Esophagus squamous epithelium (tissue), 5 donors: Measurements from ENCODE around the gene PAK4. TPM values are rescaled to one million over a fixed set of nuclear protein-coding genes. Genes with fewer than 3 reads are reported as not detected.
"Not testable (repeated sequence)": the region's sequence is repeated elsewhere in the genome, so short reads cannot be mapped to it uniquely, and the experiment has no call there.

ENCODE experiments used
- DNase-seq: peaks from one replicate; lab custom pipeline; 2025; lab: John Stamatoyannopoulos, UW
- H3K27ac ChIP-seq, 4 donors: fragments of 200-600 bp; sonication (generic); one replicate each; pipeline ENCODE4 v1.5.1; 2016 to 2019; ENCODE audit warnings: mild to moderate bottlenecking in 1 of 4
- H3K27me3 ChIP-seq, 4 donors: fragments of 200-600 bp; sonication (generic); 1 replicate in 3 of 4; 2 replicates in 1 of 4; pipeline versions ENCODE4 v1.5.1 to v1.6.0; 2017 to 2021; ENCODE audit warnings: antibody characterized with exemption in 1 of 4
- H3K36me3 ChIP-seq, 3 donors: fragments of 200-600 bp; sonication (generic); one replicate each; pipeline ENCODE4 v1.5.1; 2016 to 2019
- H3K4me1 ChIP-seq, 3 donors: fragments of 200-600 bp; sonication (generic); one replicate each; pipeline ENCODE4 v1.5.1; 2017 to 2019
- H3K4me3 ChIP-seq, 4 donors: fragments of 200-600 bp; sonication (generic); 1 replicate in 3 of 4; 2 replicates in 1 of 4; pipeline ENCODE4 v1.5.1; 2016 to 2019; ENCODE audit warnings: mild to moderate bottlenecking in 2 of 4, moderate library complexity in 1 of 4
- H3K9me3 ChIP-seq, 3 donors: fragments of 200-600 bp; sonication (generic); one replicate each; pipeline ENCODE4 v1.5.1; 2016 to 2019
- CTCF ChIP-seq, 6 experiments: fragments of 450-650 bp in 4 of 6; fragments of 200-600 bp in 2 of 6; sonication (generic) in 2 of 6; IDR thresholded peaks; one replicate each; pipeline ENCODE4 v1.5.1; 2016 to 2019; ENCODE audit warnings: antibody characterized with exemption in 6 of 6, mild to moderate bottlenecking in 4 of 6, moderate library complexity in 4 of 6
- POLR2A ChIP-seq, 4 donors: fragments of 450-650 bp; IDR thresholded peaks; one replicate each; pipeline ENCODE4 v1.6.1; 2017; ENCODE audit warnings: antibody characterized with exemption in 4 of 4, mild to moderate bottlenecking in 4 of 4, moderate library complexity in 3 of 4
- WGBS, 2 donors: methylation state at CpG; one replicate each; pipeline ENCODE4 v1.1.5; 2018; 5-methylcytosine and 5-hydroxymethylcytosine counted together
- intact Hi-C: fragments of 100-400 bp; cut with DNase I; formaldehyde crosslinking; loops from one replicate; pipeline ENCODE4 v1.15.0; 2022
- total RNA-seq, 4 donors: library from RNA; depleted of rRNA; stranded (reverse); fragments of >200 nt; gene quantifications; one replicate each; pipeline ENCODE4 v1.1.0, GENCODE V29; 2016
- donor health status: DM: yes; HTN: yes; CAD: no.

PAK4 gene
- total RNA-seq, 4 donors from 2014 or later: 12.2 to 40.1 (median 18.3) TPM

DNA sequence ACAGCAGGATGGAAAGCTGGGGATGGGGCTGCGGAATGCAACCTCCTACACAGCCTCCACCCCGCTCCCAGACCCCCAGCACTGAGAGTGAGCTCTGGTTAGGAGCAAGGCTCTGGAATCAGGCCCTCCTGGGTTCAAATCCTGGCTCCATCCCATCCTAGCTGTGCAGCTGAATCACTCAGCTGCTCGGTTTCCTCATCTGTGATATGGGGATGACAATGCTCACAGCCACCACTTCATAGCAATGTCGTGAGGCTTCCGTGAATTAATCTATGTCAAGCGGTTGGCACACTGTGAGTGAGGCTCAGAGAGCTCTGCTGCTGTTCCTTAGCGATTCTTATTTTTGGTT, 40.9 kb upstream of the PAK4 start:
- no peaks in the 10 kb centered on the region for H3K9me3 ChIP-seq
- H3K4me3 ChIP-seq: peak overlapping the region in 1 of 4 donors; percentile 38
- peaks cover 0 to 82% (median 8%) of the 10 kb centered on the region in 4 donors for H3K27me3 ChIP-seq
- no peak overlapping the region for H3K27ac ChIP-seq
- DNase-seq: no peak
- intact Hi-C loops: no loop called here
- 51 to 60% methylated on average over 7 of the region's 7 CpGs for WGBS, 2 donors
- H3K4me1 ChIP-seq: peaks cover 5 to 22% (median 13%) of the 10 kb centered on the region in 3 donors
- no peaks in the 10 kb centered on the region for H3K36me3 ChIP-seq
- TF ChIP-seq CTCF (IDR thresholded peaks at IDR 0.05): no peak

DNA sequence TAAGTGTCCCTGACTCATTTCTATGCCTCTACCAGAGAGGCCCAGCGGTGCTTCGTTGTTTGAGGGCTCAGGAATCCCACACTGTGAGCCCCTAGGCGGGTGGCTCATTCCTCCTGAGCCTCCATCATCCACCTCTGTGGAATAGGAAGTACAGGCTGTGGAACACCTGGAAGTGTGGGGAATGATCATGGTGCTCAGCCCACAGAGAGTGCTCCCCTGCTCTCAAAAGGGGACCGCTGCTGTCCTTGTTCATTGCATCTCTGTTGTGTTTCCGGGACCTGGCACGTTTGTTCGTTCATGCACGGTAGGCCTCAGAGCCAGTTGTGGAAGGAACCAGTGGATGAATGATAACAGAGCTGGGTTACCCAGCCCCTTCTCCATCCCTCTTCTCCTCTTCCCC, 40.2 kb upstream of the PAK4 start:
- no peak for TF ChIP-seq POLR2A (IDR thresholded peaks at IDR 0.05)
- no peak for TF ChIP-seq CTCF (IDR thresholded peaks at IDR 0.05)
- Histone ChIP-seq H3K4me1 (peaks cover 5 to 22% (median 13%) of the 10 kb centered on the region in 3 donors), H3K27me3 (peaks cover 0 to 82% (median 6%) of the 10 kb centered on the region in 4 donors), H3K9me3 (no peaks in the 10 kb centered on the region), H3K27ac (no peak overlapping the region), H3K4me3 (no peak overlapping the region), H3K36me3 (no peaks in the 10 kb centered on the region)
- intact Hi-C loops: no loop called here
- DNase-seq: no peak
- WGBS, 2 donors: 83 to 84% methylated on average over 5 to 8 of the region's 8 CpGs

- no peak for DNase-seq
- peaks cover 0 to 78% (median 4%) of the 10 kb centered on the region in 4 donors for H3K27me3 ChIP-seq
- intact Hi-C loops: no loop called here
- no peaks in the 10 kb centered on the region for H3K9me3 ChIP-seq
- WGBS, 2 donors: 54 to 65% methylated on average over 4 of the region's 4 CpGs
- no peak for TF ChIP-seq CTCF (IDR thresholded peaks at IDR 0.05)
- TF ChIP-seq POLR2A (IDR thresholded peaks at IDR 0.05): no peak
- H3K36me3 ChIP-seq: no peaks in the 10 kb centered on the region
- H3K27ac ChIP-seq: no peak overlapping the region
- no peak overlapping the region for H3K4me3 ChIP-seq
- peaks cover 5 to 22% (median 13%) of the 10 kb centered on the region in 3 donors for H3K4me1 ChIP-seq
These were observed 39.2 kb upstream of the PAK4 start for GRCh38 chr19:39086386-39086785.

DNA sequence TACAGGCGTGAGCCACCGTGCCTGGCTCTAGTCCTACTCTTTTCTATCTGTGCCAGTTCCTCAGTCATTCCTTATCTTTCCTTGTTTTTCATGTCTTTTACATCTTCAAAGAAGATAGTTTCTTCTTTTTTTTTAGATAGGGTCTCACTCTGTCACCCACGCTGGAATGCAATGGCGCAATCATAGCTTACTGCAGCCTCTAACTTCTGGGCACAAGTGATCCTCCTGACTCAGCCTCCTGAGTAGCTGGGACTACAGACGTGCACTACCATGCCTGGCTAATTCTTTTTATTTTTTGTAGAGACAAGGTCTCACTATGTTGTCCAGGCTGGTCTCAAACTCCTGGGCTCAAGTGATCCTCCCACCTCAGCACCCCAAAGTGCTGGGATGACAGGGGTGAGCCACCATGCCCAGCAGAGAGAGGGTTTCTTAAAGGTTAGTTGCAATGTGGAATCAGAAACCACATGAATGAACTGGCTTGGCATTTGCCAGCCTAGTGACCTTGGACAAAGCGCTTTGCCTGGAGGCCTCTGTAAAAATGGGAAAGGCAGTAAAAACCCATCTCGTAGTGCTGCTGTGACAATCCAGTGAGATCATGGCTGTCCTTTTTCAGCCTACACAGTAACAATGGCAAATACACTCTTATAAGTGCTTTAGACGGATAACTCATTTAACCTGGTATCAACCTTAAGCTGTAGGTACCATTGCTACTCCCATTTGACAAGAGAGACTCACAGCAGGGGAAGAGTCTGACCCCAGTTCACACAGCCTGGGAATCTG, 37.5 kb upstream of the PAK4 start:
- H3K27me3 ChIP-seq: peaks cover 0 to 77% (median 4%) of the 10 kb centered on the region in 4 donors
- H3K36me3 ChIP-seq: no peaks in the 10 kb centered on the region
- intact Hi-C loops: no loop called here
- no peak for DNase-seq
- WGBS, 2 donors: 74 to 75% methylated on average over 8 of the region's 8 CpGs
- TF ChIP-seq POLR2A (IDR thresholded peaks at IDR 0.05): no peak
- TF ChIP-seq CTCF (IDR thresholded peaks at IDR 0.05): no peak
- no peak overlapping the region for H3K27ac ChIP-seq
- no peak overlapping the region for H3K4me3 ChIP-seq
- H3K9me3 ChIP-seq: no peaks in the 10 kb centered on the region
- peaks cover 5 to 14% (median 12%) of the 10 kb centered on the region in 3 donors for H3K4me1 ChIP-seq

DNA sequence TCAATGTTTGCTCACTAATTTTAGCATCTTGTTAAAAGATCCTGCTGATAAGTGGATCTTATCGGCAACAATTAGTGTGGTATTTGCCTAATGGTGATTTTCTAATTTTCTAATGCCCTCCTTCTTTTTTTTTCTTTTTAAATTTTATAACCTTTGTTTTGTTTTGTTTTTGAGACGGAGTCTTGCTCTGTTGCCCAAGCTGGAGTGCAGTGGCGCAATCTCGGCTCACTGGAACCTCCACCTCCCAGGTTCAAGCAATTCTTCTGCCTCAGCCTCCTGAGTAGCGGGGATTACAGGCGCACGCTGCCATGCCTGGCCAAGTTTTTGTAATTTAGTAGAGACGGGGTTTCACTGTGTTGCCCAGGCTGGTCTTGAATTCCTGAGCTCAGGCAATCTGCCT, 35.6 kb upstream of the PAK4 start:
- 73 to 80% methylated on average over 5 to 8 of the region's 8 CpGs for WGBS, 2 donors
- H3K36me3 ChIP-seq, intact Hi-C loops, H3K4me3 ChIP-seq, DNase-seq, H3K9me3 ChIP-seq, H3K27ac ChIP-seq, H3K4me1 ChIP-seq: not testable (repeated sequence)
- peaks cover 0 to 75% (median 0%) of the 10 kb centered on the region in 4 donors for H3K27me3 ChIP-seq
